Measurements from ENCODE around the gene UPK3A. TPM values are rescaled to one million over a fixed set of nuclear protein-coding genes. Genes with fewer than 3 reads are reported as not detected.

The UPK3A gene
- polyA plus RNA-seq (2012; ENCODE audit: insufficient read length, low read depth) = not detected

DNA sequence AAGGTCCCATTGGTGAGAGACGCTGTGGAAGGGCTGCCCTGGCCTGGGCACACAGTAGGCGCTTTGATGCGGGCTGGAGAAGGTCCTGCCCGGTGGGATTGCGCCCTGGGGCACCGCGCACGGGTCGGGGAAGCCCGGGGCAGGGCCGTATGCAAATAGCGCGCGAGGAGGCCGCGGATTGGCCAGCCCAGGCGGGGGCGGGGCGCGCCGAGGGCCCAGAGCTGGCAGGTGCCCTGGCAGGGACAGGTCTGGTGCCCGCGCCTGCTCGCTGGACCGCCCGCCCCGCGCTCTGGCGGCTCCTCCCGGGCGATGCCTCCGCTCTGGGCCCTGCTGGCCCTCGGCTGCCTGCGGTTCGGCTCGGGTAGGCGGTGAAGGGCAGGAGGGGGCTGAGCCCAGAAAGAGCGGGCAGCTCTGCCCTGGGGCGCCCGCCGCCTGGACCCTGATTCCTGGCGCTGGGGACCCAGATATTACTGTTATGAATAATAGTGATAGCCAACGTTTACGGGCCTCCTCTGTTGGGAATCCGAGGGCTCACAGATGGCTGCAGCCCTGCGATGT, at the start of gene UPK3A:
Gene UPK3A (plus strand): TSS at position 245 of the 558 bp plus-strand sequence. CDS start 65 bp downstream, at position 310.
- TF ChIP-seq TAF1 (IDR thresholded peaks at IDR 0.05; ENCODE audit: borderline replicate concordance, insufficient read depth, low read length) = no peak
- TF ChIP-seq SIN3A (IDR thresholded peaks at IDR 0.05; ENCODE audit: borderline replicate concordance, insufficient read depth, low read length) = no peak
- TF ChIP-seq FOXP2 (optimal IDR thresholded peaks at IDR 0.05; ENCODE audit: borderline replicate concordance, extremely low read depth, extremely low read length, insufficient read depth) = no peak
- no peak for TF ChIP-seq POLR2AphosphoS5 (IDR thresholded peaks at IDR 0.05; ENCODE audit: low read depth, low read length)
- no peak for TF ChIP-seq REST (IDR thresholded peaks at IDR 0.05; ENCODE audit: insufficient read depth in 1 of 2, low read depth in 2 of 2, low read length in 2 of 2)

GRCh38 chr22:45235101-45235777, 49.5 kb upstream of the UPK3A start:
- TF ChIP-seq POLR2AphosphoS5 (IDR thresholded peaks at IDR 0.05; ENCODE audit: low read depth, low read length) (no peak), FOXP2 (optimal IDR thresholded peaks at IDR 0.05; ENCODE audit: borderline replicate concordance, extremely low read depth, extremely low read length, insufficient read depth) (no peak), TAF1 (IDR thresholded peaks at IDR 0.05; ENCODE audit: borderline replicate concordance, insufficient read depth, low read length) (no peak), REST (IDR thresholded peaks at IDR 0.05; ENCODE audit: insufficient read depth in 1 of 2, low read depth in 2 of 2, low read length in 2 of 2) (no peak), SIN3A (IDR thresholded peaks at IDR 0.05; ENCODE audit: borderline replicate concordance, insufficient read depth, low read length) (no peak)

GRCh38 chr22:45235851-45236342, 48.9 kb upstream of the UPK3A start:
- no peak for TF ChIP-seq TAF1 (IDR thresholded peaks at IDR 0.05; ENCODE audit: borderline replicate concordance, insufficient read depth, low read length)
- no peak for TF ChIP-seq POLR2AphosphoS5 (IDR thresholded peaks at IDR 0.05; ENCODE audit: low read depth, low read length)
- TF ChIP-seq FOXP2 (optimal IDR thresholded peaks at IDR 0.05; ENCODE audit: borderline replicate concordance, extremely low read depth, extremely low read length, insufficient read depth) = no peak
- TF ChIP-seq SIN3A (IDR thresholded peaks at IDR 0.05; ENCODE audit: borderline replicate concordance, insufficient read depth, low read length) = no peak
- no peak for TF ChIP-seq REST (IDR thresholded peaks at IDR 0.05; ENCODE audit: insufficient read depth in 1 of 2, low read depth in 2 of 2, low read length in 2 of 2)

DNA sequence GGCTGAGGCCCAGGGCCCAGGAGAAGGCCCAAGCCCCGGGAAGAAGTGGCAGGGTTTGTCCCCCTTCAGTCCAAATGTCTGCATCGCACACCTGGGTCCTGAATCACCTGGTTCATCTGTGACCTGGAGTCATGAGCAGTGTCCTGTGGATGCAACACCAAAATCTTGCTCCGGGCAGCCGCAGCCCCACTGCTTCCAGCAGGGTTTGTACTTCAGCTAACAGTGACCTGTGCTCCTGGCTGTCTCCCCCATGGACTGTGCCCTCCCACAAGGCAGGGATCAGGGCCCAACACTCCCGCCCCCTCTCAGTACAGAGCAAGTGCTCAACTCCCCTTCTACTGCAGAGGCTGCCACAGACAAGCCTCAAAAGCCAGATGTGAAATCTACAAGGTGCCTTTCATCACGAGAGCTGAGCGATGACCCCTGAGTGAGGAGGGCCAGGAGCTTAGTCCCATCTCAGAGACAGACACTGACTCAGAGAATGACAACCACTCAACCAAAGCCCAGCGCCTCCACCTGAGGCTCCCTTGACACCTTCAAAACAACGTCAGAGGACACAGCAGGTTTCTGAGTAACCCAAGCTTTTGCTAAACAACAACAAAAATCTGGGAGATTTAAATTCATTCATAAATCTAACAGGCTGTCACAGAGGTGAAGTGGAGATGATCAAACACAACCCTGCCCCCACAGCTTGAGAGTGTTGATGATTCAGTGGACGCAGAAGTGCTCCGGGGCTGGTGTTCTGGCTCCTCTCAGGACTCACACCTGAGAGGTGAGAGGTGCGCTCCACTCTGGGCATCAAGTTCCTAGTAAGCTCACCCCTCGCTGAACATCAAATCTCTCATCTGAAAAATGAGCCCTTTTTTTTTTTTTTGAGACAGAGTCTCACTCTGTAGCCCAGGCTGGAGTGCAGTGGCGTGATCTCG, 47.4 kb upstream of the UPK3A start:
- TF ChIP-seq FOXP2 (optimal IDR thresholded peaks at IDR 0.05; ENCODE audit: borderline replicate concordance, extremely low read depth, extremely low read length, insufficient read depth) = no peak
- no peak for TF ChIP-seq POLR2AphosphoS5 (IDR thresholded peaks at IDR 0.05; ENCODE audit: low read depth, low read length)
- TF ChIP-seq SIN3A (IDR thresholded peaks at IDR 0.05; ENCODE audit: borderline replicate concordance, insufficient read depth, low read length) = no peak
- no peak for TF ChIP-seq REST (IDR thresholded peaks at IDR 0.05; ENCODE audit: insufficient read depth in 1 of 2, low read depth in 2 of 2, low read length in 2 of 2)
- TF ChIP-seq TAF1 (IDR thresholded peaks at IDR 0.05; ENCODE audit: borderline replicate concordance, insufficient read depth, low read length) = no peak

All from PFSK-1 (cell line).